GM12891 (cell line): ENCODE data around the gene TMOD3.

Source experiments
- POLR2AphosphoS5 ChIP-seq: IDR thresholded peaks from 2 replicates; pipeline ENCODE4 v1.6.1; 2011; ENCODE audit warnings: low read depth, low read length, control low read depth
- SPI1 ChIP-seq: IDR thresholded peaks from 2 replicates; pipeline ENCODE4 v1.6.1; 2011; ENCODE audit warnings: low read depth, low read length, control low read depth

GRCh38 chr15:51781506-51781905, 47.9 kb upstream of the TMOD3 start:
- no peak for TF ChIP-seq POLR2AphosphoS5
- no peak for TF ChIP-seq SPI1
